ENCODE measurements around the gene P3H4. TPM values are rescaled to one million over a fixed set of nuclear protein-coding genes. Genes with fewer than 3 reads are reported as not detected.

P3H4 gene
- total and polyA plus RNA-seq, 10 of the 15 experiments (the other 5 are each of a cell fraction or from before 2014, with no cell fraction given) = 0.32 to 1.1 (median 0.64) TPM; not detected in 1

GRCh38 chr17:41786227-41787020 is 25.3 kb downstream of the P3H4 start, which contains the start of gene JUP (continued):
- peak; percentile 77 for TF ChIP-seq NFYB (IDR thresholded peaks at IDR 0.05; ENCODE audit: insufficient read depth, low read depth, low read length)
- TF ChIP-seq JUNB (IDR thresholded peaks at IDR 0.05) = no peak
- TF ChIP-seq PAX5 (IDR thresholded peaks at IDR 0.05; ENCODE audit: borderline replicate concordance, low read depth, low read length) = no peak

GRCh38 chr17:41785859-41786226 is 25.9 kb downstream of the P3H4 start:
- peaks cover 13% of the 10 kb centered on the region for H3K4me1 ChIP-seq (ENCODE audit: control insufficient read depth, insufficient read depth, low read length)
- ChIA-PET POLR2A (interaction anchor here (0.7 to 1.5 kb wide), 3 partner anchors 12 to 96 kb away, joined by 3 to 8 read pairs (median 6); no protein-coding TSS in a partner anchor), CTCF (interaction anchor here (0.6 to 2.0 kb wide), 6 partner anchors 13 to 1612 kb away, joined by 3 to 15 read pairs (median 4); no protein-coding TSS in a partner anchor), SMC1A (ENCODE audit: uncharacterized antibody, unreplicated experiment) (interaction anchor here (1.3 to 2.0 kb wide), 3 partner anchors 15 to 76 kb away, joined by 3 to 8 read pairs (median 3); no protein-coding TSS in a partner anchor), RAD21 (ENCODE audit: unreplicated experiment) (interaction anchor here (0.6 to 1.6 kb wide), 5 partner anchors 15 to 755 kb away, joined by 3 to 6 read pairs (median 3); partner anchors contain the start of gene ODAD4)
- TF ChIP-seq, protein P1, sequence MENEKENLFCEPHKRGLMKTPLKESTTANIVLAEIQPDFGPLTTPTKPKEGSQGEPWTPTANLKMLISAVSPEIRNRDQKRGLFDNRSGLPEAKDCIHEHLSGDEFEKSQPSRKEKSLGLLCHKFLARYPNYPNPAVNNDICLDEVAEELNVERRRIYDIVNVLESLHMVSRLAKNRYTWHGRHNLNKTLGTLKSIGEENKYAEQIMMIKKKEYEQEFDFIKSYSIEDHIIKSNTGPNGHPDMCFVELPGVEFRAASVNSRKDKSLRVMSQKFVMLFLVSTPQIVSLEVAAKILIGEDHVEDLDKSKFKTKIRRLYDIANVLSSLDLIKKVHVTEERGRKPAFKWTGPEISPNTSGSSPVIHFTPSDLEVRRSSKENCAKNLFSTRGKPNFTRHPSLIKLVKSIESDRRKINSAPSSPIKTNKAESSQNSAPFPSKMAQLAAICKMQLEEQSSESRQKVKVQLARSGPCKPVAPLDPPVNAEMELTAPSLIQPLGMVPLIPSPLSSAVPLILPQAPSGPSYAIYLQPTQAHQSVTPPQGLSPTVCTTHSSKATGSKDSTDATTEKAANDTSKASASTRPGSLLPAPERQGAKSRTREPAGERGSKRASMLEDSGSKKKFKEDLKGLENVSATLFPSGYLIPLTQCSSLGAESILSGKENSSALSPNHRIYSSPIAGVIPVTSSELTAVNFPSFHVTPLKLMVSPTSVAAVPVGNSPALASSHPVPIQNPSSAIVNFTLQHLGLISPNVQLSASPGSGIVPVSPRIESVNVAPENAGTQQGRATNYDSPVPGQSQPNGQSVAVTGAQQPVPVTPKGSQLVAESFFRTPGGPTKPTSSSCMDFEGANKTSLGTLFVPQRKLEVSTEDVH (IDR thresholded peaks at IDR 0.05; ENCODE audit: low read depth, partially characterized antibody) = no peak
- no peaks in the 10 kb centered on the region for H4K20me1 ChIP-seq (ENCODE audit: control insufficient read depth, insufficient read depth)
- H2AFZ ChIP-seq (ENCODE audit: control insufficient read depth, low read depth, low read length) = peak overlapping the region; percentile 15
- H3K4me3 ChIP-seq = peak overlapping the region; percentile 67; the same call in 1 of the 2 replicates
- H3K9ac ChIP-seq (ENCODE audit: control insufficient read depth, insufficient read depth, low read length) = no peak overlapping the region
- FAIRE-seq = no peak
- in situ Hi-C loops (cut with MboI) (no loop called here), intact Hi-C loops (cut with micrococcal nuclease; ENCODE audit: unreplicated experiment) (no loop called here)
- no peaks in the 10 kb centered on the region for H3K36me3 ChIP-seq (ENCODE audit: control insufficient read depth in 2 of 2, insufficient read depth in 2 of 2, low read length in 1 of 2)
- ATAC-seq = no peak
- 2% methylated on average over 21 of the region's 22 CpGs for WGBS (ENCODE audit: insufficient coverage, insufficient replicate concordance, low lambda C conversion rate, missing lambda C conversion rate)
- no peaks in the 10 kb centered on the region; the same call in 2 of the 3 replicates for H3K9me3 ChIP-seq (replicated peaks; ENCODE audit: control insufficient read depth, insufficient read depth, low read length)
- no TSS peak for BruUV-seq (replicated peaks)
- no peak for DNase-seq (ENCODE audit: low read depth, low spot score)
- no peak overlapping the region for H3K27ac ChIP-seq (ENCODE audit: control insufficient read depth, insufficient read depth)
- H3K79me2 ChIP-seq (ENCODE audit: control insufficient read depth, insufficient read depth, low read length) = no peaks in the 10 kb centered on the region
- peaks cover 0 to 6% of the 10 kb centered on the region in 2 experiments; a peak in 1 of 4 replicates for H3K27me3 ChIP-seq (replicated peaks in 1 of 2; ENCODE audit: control insufficient read depth in 2 of 2, insufficient read depth in 2 of 2, low read length in 1 of 2)
- peak overlapping the region; percentile 71 for H3K4me2 ChIP-seq (ENCODE audit: control insufficient read depth, insufficient read depth)

Measured in GM12878 (cell line).